Measurements from ENCODE around the gene CCAR1.
"Not testable (repeated sequence)": the region's sequence is repeated elsewhere in the genome, so short reads cannot be mapped to it uniquely, and the experiment has no call there.

The CCAR1 gene

GRCh38 chr10:68829952-68830351, 108.9 kb downstream of the CCAR1 start:
- DNase-seq: no peak

GRCh38 chr10:68831961-68832455, 111.0 kb downstream of the CCAR1 start:
- DNase-seq: no peak

DNA sequence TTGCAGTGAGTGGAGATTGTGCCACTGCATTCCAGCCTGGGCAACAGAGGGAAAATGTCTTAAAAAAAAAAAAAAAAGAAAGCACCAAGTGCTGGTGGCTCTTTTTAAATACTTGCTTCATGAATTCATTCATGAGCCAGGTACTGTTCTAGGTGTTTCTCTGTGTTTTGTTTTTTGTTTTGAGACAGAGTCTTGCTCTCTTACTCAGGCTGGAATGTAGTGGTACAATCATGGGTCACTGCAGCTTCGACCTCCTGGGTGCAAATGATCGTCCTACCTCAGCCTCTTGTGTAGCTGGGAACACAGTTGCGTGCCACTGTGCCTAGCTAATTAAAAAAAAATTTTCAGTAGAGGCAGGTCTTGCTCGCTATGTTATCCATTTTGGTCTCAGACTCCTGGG, 111.6 kb downstream of the CCAR1 start:
- no peak for DNase-seq

- no peak for DNase-seq
These were observed 116.7 kb downstream of the CCAR1 start for GRCh38 chr10:68837626-68838322.

GRCh38 chr10:68840650-68841049, 119.6 kb downstream of the CCAR1 start:
- not testable (repeated sequence) for DNase-seq
